Eye (tissue), 1 donor: ENCODE results near the gene ARL14.
"Not testable (repeated sequence)": the region's sequence is repeated elsewhere in the genome, so short reads cannot be mapped to it uniquely, and the experiment has no call there.

ENCODE experiments used
- DNase-seq: peaks from one replicate; pipeline ENCODE4 v3.0.0-alpha.2; 2015

ARL14 gene

GRCh38 chr3:160678292-160678842 is 1.4 kb downstream of the ARL14 start:
- DNase-seq = peak; percentile 35

- no peak for DNase-seq
Measured at GRCh38 chr3:160684368-160684740, 7.4 kb downstream of the ARL14 start.

GRCh38 chr3:160685144-160685766 is 8.3 kb downstream of the ARL14 start:
- no peak for DNase-seq

DNA sequence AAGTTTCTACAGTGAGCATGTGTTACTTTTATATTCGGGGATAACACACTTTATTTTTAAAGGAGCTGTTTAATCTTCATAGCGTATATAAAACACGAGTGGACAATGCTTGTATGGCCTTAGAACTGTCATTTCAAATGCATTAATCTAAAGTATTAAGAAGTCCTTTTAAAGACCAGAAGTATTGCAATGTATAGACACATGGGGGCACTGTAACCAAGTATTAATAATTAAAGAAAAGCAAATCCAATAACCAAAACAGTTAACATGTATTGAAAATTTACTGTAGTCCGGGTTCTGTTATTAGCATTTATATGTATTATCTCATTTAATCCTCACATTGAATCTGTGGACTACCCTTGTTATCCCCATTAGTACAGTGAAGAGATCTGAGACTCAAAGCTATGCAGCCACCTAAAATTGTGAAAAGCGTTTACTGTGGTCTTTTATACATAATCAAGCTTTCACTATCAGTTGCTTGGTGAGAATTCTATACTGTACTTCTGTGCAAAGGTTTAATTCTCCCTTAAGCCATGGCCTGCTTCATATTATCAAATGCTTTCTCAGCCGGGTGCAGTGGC is 10.1 kb downstream of the ARL14 start:
- no peak for DNase-seq

GRCh38 chr3:160691151-160691550 is 14.2 kb downstream of the ARL14 start:
- DNase-seq = no peak

DNA sequence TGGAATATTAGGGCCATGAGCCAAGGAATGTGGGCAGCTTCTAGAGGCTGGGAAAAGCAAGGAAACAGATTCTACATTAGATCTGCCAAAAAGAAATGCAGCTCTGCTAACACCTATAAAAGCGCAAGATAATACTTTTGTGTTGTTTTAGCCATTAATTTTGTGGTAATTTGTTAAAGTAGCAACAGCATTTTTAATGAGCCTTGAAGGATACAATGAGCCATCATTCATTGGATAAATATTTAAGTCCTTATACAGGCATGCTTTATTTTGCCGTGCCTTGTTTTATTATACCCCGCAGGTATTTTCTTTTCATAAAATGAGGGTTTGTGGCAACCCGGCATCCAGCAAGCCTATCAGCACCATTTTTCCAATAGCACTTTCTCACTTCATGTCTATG is 15.0 kb downstream of the ARL14 start:
- no peak for DNase-seq

- DNase-seq = no peak
Measured at GRCh38 chr3:160693191-160693590, 16.2 kb downstream of the ARL14 start.

- no peak for DNase-seq
Measured at GRCh38 chr3:160694345-160694744, 17.4 kb downstream of the ARL14 start.

- no peak for DNase-seq
Measured at GRCh38 chr3:160695003-160695402, 18.0 kb downstream of the ARL14 start.

GRCh38 chr3:160695915-160696327 is 19.0 kb downstream of the ARL14 start:
- no peak for DNase-seq

GRCh38 chr3:160697637-160698380 is 20.8 kb downstream of the ARL14 start:
- no peak for DNase-seq

DNA sequence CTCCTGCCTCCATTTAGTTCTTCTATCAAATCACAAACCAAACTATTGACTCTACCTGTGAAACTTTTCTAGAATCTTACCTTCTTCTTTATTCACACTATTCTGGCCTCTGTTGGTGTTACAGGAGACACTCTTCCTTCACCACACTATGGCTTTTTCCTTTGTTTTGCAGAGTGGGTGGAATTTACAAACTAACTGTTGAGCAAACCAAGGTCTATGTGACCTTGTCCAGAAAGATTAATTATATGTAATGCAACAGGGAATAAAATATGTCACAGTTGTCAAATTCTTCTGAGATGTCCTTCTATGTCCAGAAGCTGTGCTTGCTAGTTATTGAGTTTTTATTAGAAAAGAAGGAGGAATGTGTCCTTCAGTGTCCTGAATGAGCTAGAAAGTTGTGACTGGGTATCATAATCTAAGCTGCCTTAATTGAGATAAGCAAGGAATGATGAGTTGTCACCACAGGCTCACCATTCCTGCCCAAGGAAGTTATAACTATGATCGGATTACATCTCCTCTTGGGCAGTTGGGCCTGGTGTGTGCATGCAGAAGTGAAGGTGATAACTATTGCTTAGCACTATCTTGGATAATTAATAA is 21.7 kb downstream of the ARL14 start:
- no peak for DNase-seq

DNA sequence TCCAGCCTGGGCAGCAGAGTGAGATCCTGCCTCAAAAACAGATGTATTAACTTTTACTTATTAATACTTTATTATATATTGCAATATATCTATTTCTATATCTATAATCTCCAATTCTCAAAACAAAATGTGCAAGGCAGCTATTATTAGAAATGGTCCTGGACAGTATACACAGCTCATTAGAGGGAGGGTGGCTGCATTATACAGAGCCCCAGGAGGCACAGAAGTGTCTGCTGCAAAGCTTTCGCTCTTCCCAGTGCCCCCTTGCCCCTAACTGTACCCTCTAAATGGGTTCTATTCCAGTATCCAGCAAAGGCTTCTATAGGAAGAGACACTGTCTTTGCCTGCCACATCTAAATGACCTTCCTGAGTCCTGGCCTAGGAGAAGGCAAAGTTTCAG is 24.5 kb downstream of the ARL14 start:
- DNase-seq = no peak

DNA sequence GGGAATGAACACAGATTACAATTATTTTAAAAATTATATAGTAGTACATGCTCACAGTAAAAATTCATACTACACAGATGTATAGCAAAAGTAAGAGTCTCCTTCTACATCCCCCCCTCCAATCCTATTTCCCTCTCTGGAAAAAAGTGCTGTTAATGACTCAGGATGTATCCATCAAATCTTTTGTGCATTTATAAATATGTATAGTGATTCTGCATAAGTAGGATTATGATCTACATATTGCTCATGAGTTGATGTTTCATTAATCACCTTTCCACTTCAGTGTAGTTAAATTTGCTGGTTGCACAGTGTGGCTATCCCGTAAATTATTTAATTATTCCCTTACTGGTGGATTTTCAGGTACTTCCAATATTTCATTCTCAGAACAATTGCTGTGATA is 25.3 kb downstream of the ARL14 start:
- no peak for DNase-seq

- DNase-seq = no peak
Measured at GRCh38 chr3:160703974-160704373, 27.0 kb downstream of the ARL14 start.

DNA sequence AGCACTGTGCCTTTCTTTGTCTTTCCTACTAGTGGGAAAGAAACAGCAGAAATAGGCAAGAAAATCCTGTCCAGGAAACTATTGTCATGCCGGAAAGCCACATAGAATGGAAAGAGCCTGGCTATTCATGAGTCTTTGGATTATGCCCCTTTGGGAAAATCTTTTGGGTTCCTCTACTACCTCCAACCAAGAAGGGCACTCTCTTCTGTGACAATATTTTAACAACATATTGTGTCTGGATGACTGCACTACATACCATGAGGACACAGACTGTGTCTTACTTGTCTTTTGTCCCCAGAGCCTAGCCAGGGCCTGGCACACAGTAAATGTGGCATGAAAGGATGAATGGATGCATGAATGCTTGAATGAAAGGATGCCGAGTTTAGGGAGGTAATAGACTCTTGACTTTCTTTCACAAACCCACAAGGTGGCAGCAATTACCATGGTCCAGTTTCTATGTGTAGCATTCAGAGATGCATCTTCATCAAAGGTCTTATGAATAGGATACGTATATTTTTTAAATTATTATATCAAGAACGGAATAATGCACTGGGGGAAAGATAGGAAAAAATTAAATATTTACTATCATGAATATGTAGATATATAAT is 30.3 kb downstream of the ARL14 start:
- DNase-seq = peak; percentile 85

GRCh38 chr3:160709477-160710182 is 32.7 kb downstream of the ARL14 start:
- no peak for DNase-seq

DNA sequence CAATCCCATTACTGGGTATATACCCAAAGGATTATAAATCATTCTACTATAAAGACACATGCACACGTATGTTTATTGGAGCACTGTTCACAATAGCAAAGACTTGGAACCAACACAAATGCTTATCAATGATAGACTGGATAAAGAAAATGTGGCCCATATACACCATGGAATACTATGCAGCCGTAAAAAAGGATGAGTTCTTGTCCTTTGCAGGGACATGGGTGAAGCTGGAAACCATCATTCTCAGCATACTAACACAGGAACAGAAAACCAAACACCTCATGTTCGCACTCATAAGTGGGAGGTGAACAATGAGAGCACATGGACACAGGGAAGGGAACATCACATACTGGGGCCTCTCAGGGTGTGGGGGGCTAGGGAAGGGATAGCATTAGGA is 36.2 kb downstream of the ARL14 start:
- not testable (repeated sequence) for DNase-seq

GRCh38 chr3:160719710-160720109 is 42.8 kb downstream of the ARL14 start:
- DNase-seq = no peak

- no peak for DNase-seq
Measured at GRCh38 chr3:160720123-160720746, 43.3 kb downstream of the ARL14 start.

DNA sequence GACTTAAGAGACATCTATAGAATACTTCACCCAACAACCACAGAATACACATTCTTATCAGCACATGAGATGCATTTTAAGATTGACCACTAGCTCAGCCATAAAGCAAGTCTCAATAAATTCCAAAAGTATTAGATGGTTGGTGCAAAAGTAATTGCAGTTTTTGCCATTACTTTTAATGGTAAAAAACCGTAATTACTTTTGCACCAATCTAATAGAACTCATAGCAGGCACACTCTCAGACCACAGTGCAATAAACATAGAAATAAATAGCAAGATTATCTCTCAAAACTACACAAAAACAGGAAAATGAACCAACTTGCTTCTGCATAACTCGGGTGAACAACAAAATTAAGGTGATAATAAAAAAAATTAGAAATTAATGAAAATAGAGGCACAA is 45.4 kb downstream of the ARL14 start:
- DNase-seq = no peak

DNA sequence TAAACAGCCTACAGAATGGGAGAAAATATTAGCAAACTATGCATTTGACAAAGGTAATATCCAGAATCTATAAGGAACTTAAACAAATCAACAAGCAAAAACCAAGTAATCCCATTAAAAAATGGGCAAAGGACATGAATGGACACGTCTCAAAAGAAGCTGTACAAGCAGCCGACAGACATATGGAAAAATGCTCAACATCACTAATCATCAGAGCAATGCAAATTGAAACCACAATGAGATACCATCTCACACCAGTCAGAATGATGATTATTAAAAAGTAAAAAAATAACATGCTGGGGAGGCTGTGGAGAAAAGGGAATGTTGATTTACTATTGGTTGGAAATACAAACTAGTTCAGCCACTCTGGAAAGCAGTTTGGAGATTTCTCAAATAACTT is 48.4 kb downstream of the ARL14 start:
- no peak for DNase-seq
